Type B pancreatic cell (in vitro differentiated cells): ENCODE results near the gene NEK1. TPM values are rescaled to one million over a fixed set of nuclear protein-coding genes. Genes with fewer than 3 reads are reported as not detected.
"Not testable (repeated sequence)": the region's sequence is repeated elsewhere in the genome, so short reads cannot be mapped to it uniquely, and the experiment has no call there.

Experiments
- DNase-seq: peaks from one replicate; pipeline ENCODE4 v3.0.0; 2021; ENCODE audit warnings: mixed read lengths; ENCODE audit not compliant: unreplicated experiment; ENCODE audit errors: extremely low spot score
- H3K27ac Mint-ChIP-seq: 2 replicates; pipeline ENCODE4 v1.8.0; 2021; ENCODE audit warnings: mild to moderate bottlenecking, mixed read lengths
- H3K27me3 Mint-ChIP-seq: 2 replicates; pipeline ENCODE4 v1.8.0; 2021; ENCODE audit warnings: mixed read lengths
- H3K36me3 Mint-ChIP-seq: 2 replicates; pipeline ENCODE4 v1.8.0; 2021; ENCODE audit warnings: mixed read lengths
- H3K4me1 Mint-ChIP-seq: one replicate; pipeline ENCODE4 v1.8.0; 2021; ENCODE audit warnings: mixed read lengths; ENCODE audit not compliant: unreplicated experiment
- H3K4me3 Mint-ChIP-seq: 2 replicates; pipeline ENCODE4 v1.8.0; 2021; ENCODE audit warnings: mild to moderate bottlenecking, mixed read lengths
- H3K9me3 Mint-ChIP-seq: 2 replicates; pipeline ENCODE4 v1.8.0; 2021; ENCODE audit warnings: mixed read lengths
- CTCF ChIP-seq: fragments of 200-600 bp; sonication (generic); conservative IDR thresholded peaks from 2 replicates; pipeline ENCODE4 v1.5.0; 2021; ENCODE audit warnings: antibody characterized with exemption, mild to moderate bottlenecking
- total RNA-seq: library from RNA; stranded (reverse); gene quantifications from 2 replicates; pipeline ENCODE4 v1.2.1, GENCODE V29; 2021; ENCODE audit warnings: low replicate concordance

NEK1 gene
- total RNA-seq, 1 donor from 2014 or later = 17.7 TPM

DNA sequence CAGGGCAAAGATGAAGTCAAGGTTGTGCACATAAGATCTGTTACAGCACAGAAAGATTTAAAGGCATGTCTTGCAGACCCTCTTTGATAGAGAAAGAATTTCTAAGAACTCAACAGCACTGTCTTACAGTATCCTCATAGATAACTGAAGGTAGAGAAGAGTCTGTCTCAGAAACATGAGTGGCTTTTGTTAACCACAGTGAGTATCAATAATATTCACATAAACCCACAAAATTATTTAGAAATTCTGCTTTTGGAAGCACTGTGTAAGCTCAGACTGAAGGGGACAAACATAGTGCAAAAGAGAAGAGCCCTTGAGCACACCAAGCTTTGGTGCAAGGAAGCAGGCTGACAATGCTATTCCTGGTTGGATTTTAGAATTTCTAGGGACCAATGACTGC, 175.6 kb downstream of the NEK1 start:
- Mint-ChIP-seq H3K9me3 (no peaks in the 10 kb centered on the region), H3K27me3 (no peaks in the 10 kb centered on the region), H3K4me3 (no peak overlapping the region), H3K27ac (no peak overlapping the region), H3K36me3 (no peaks in the 10 kb centered on the region), H3K4me1 (peaks cover 21% of the 10 kb centered on the region)
- DNase-seq = no peak
- TF ChIP-seq CTCF = no peak

DNA sequence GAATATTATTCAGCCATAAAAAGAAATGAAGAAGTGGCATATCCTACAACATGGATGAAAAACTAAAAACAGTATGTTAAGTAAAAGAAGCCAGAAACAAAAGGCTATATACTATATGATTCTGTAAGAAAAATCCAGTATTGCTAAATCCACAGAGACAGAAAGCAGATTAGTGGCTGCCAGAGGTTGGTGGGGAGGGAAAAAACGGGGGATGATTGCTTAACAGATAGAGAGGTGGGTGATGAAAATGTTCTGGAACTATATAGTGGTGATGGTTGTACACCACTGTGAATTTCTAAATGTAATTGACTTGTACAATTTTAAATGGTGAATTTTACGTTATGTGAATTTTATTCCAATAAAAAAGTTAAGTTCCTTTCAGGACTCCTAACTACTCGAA, 184.0 kb downstream of the NEK1 start:
- Mint-ChIP-seq H3K27ac (no peak overlapping the region), H3K4me1 (no peaks in the 10 kb centered on the region), H3K4me3 (no peak overlapping the region), H3K9me3 (no peaks in the 10 kb centered on the region), H3K27me3 (no peaks in the 10 kb centered on the region), H3K36me3 (peaks cover 5% of the 10 kb centered on the region)
- TF ChIP-seq CTCF = no peak
- no peak for DNase-seq

DNA sequence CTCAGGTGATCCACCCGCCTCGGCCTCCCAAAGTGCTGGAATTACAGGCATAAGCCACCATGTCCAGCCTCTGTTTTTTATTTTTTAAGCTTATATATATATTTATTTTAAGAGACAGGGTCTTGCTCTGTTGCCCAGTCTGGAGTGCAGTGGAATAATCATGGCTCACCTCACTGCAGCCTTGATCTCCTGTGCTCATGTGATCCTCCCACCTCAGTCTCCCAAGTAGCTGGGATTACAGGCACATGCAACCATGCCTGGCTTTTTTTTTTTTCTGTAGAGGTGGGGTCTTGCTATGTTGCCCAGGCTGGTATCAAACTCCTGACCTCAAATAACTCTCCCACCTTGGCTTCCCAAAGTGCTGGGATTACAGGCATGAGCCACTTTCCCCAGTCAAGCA, 184.7 kb downstream of the NEK1 start:
- H3K9me3 Mint-ChIP-seq, DNase-seq, H3K36me3 Mint-ChIP-seq, H3K27me3 Mint-ChIP-seq, H3K4me1 Mint-ChIP-seq, H3K27ac Mint-ChIP-seq, H3K4me3 Mint-ChIP-seq: not testable (repeated sequence)

- no peaks in the 10 kb centered on the region for H3K27me3 Mint-ChIP-seq
- no peak overlapping the region for H3K27ac Mint-ChIP-seq
- no peak for DNase-seq
- H3K4me3 Mint-ChIP-seq = no peak overlapping the region
- TF ChIP-seq CTCF = no peak
- H3K9me3 Mint-ChIP-seq = no peaks in the 10 kb centered on the region
- H3K4me1 Mint-ChIP-seq = no peaks in the 10 kb centered on the region
- H3K36me3 Mint-ChIP-seq = peaks cover 16% of the 10 kb centered on the region
These were observed 192.1 kb downstream of the NEK1 start for GRCh38 chr4:169420291-169420690.

GRCh38 chr4:169418846-169419245, 193.5 kb downstream of the NEK1 start:
- no peak overlapping the region for H3K27ac Mint-ChIP-seq
- H3K4me1 Mint-ChIP-seq = no peaks in the 10 kb centered on the region
- no peak overlapping the region for H3K4me3 Mint-ChIP-seq
- no peak for DNase-seq
- TF ChIP-seq CTCF = no peak
- no peaks in the 10 kb centered on the region for H3K27me3 Mint-ChIP-seq
- H3K36me3 Mint-ChIP-seq = peaks cover 16% of the 10 kb centered on the region
- no peaks in the 10 kb centered on the region for H3K9me3 Mint-ChIP-seq

- TF ChIP-seq CTCF = no peak
- DNase-seq = no peak
- H3K9me3 Mint-ChIP-seq = no peaks in the 10 kb centered on the region
- peaks cover 16% of the 10 kb centered on the region for H3K36me3 Mint-ChIP-seq
- H3K4me3 Mint-ChIP-seq = no peak overlapping the region
- no peak overlapping the region for H3K27ac Mint-ChIP-seq
- H3K4me1 Mint-ChIP-seq = no peaks in the 10 kb centered on the region
- H3K27me3 Mint-ChIP-seq = no peaks in the 10 kb centered on the region
These were observed 194.6 kb downstream of the NEK1 start for GRCh38 chr4:169417629-169418282.
